Measurements from ENCODE around the gene OPN1SW.
A peak's percentile ranks its signal among the peaks of the same experiment; 100 is the strongest.

The OPN1SW gene

DNA sequence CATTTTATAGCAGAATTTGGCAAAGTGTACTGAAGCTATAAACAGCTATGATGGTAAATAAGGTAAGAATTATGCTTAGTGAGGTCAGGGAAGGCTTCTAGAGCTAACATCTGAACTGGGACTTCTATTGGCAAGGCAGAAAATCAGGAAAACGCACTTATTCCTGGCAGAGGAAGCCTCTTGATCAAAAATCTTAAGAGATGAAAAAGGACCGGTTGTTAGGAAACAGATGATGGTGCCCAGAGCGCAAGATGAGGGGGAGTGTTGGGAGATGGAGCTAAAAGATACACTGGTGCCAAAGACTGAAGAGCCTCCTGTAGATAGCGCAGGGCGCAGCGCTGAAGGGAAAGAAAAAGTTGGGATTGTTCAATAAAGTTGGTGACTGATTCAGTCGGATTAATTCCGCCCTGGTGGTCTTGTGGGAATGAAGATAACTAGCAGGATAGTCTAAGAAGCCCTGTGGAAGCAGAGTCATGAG is 37.0 kb downstream of the OPN1SW start:
- peak overlapping the region; percentile 66 for H3K27ac ChIP-seq
- TF ChIP-seq POLR2AphosphoS5 (IDR thresholded peaks at IDR 0.05; ENCODE audit: borderline replicate concordance, low read depth, low read length) (no peak), EZH2 (IDR thresholded peaks at IDR 0.05) (no peak), FOXP2 (optimal IDR thresholded peaks at IDR 0.05; ENCODE audit: control extremely low read depth, extremely low read length, insufficient read depth) (no peak)
- H3K4me3 ChIP-seq = peak overlapping the region; percentile 96
- peak overlapping the region; percentile 86 for H3K9ac ChIP-seq (ENCODE audit: insufficient read length)
- no peaks in the 10 kb centered on the region for H3K9me3 ChIP-seq (ENCODE audit: low read depth, low read length)
- H3K36me3 ChIP-seq (ENCODE audit: insufficient read depth, low read length) = peaks cover 7% of the 10 kb centered on the region; the same call in 1 of the 2 replicates
- no peak for DNase-seq (ENCODE audit: low read depth, low spot score)

GRCh38 chr7:128737867-128738385 is 37.7 kb downstream of the OPN1SW start:
- Histone ChIP-seq H3K4me3 (no peak overlapping the region; the same call in 1 of the 2 replicates), H3K9me3 (ENCODE audit: low read depth, low read length) (no peaks in the 10 kb centered on the region), H3K27ac (0 out of 2 replicates have a peak overlapping the region, but pooled peaks have one; percentile 66), H3K9ac (ENCODE audit: insufficient read length) (no peak overlapping the region), H3K36me3 (ENCODE audit: insufficient read depth, low read length) (peaks cover under 1% of the 10 kb centered on the region; the same call in 1 of the 2 replicates)
- DNase-seq (ENCODE audit: low read depth, low spot score) = no peak
- TF ChIP-seq EZH2 (IDR thresholded peaks at IDR 0.05) = no peak
- no peak for TF ChIP-seq POLR2AphosphoS5 (IDR thresholded peaks at IDR 0.05; ENCODE audit: borderline replicate concordance, low read depth, low read length)
- TF ChIP-seq FOXP2 (optimal IDR thresholded peaks at IDR 0.05; ENCODE audit: control extremely low read depth, extremely low read length, insufficient read depth) = no peak

DNA sequence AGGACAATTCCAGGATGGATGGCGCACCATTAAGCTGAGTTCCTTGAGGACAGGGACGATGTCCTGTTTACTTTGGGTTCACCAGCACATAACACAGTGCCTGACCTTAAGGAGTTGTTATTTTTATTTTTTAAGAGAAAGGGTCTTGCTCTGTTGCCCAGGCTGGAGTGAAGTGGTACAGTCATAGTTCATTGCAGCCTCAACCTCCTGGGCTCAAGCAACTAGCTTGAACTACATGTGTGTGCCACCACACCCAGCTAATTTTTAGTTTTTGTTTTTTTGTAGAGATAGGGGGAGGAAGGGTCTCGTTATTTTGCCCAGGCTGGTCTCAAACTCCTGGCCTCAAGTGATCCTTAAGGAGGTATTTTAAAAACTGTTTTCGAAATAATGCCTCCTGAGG is 38.2 kb downstream of the OPN1SW start:
- no peak overlapping the region for H3K27ac ChIP-seq
- DNase-seq (ENCODE audit: low read depth, low spot score) = no peak
- TF ChIP-seq FOXP2 (optimal IDR thresholded peaks at IDR 0.05; ENCODE audit: control extremely low read depth, extremely low read length, insufficient read depth) (no peak), EZH2 (IDR thresholded peaks at IDR 0.05) (no peak), POLR2AphosphoS5 (IDR thresholded peaks at IDR 0.05; ENCODE audit: borderline replicate concordance, low read depth, low read length) (no peak)
- no peak overlapping the region for H3K4me3 ChIP-seq
- H3K9me3 ChIP-seq (ENCODE audit: low read depth, low read length) = no peaks in the 10 kb centered on the region
- H3K36me3 ChIP-seq (ENCODE audit: insufficient read depth, low read length) = no peaks in the 10 kb centered on the region
- H3K9ac ChIP-seq (ENCODE audit: insufficient read length) = no peak overlapping the region

- Histone ChIP-seq H3K4me3 (no peak overlapping the region), H3K9ac (ENCODE audit: insufficient read length) (no peak overlapping the region), H3K36me3 (ENCODE audit: insufficient read depth, low read length) (no peaks in the 10 kb centered on the region), H3K27ac (no peak overlapping the region), H3K9me3 (ENCODE audit: low read depth, low read length) (no peaks in the 10 kb centered on the region)
- no peak for DNase-seq (ENCODE audit: low read depth, low spot score)
- TF ChIP-seq POLR2AphosphoS5 (IDR thresholded peaks at IDR 0.05; ENCODE audit: borderline replicate concordance, low read depth, low read length) = no peak
- no peak for TF ChIP-seq EZH2 (IDR thresholded peaks at IDR 0.05)
- TF ChIP-seq FOXP2 (optimal IDR thresholded peaks at IDR 0.05; ENCODE audit: control extremely low read depth, extremely low read length, insufficient read depth) = no peak
Observed at GRCh38 chr7:128735436-128735835, 40.2 kb downstream of the OPN1SW start.

- TF ChIP-seq EZH2 (IDR thresholded peaks at IDR 0.05) (no peak), POLR2AphosphoS5 (IDR thresholded peaks at IDR 0.05; ENCODE audit: borderline replicate concordance, low read depth, low read length) (no peak), FOXP2 (optimal IDR thresholded peaks at IDR 0.05; ENCODE audit: control extremely low read depth, extremely low read length, insufficient read depth) (no peak)
- H3K27ac ChIP-seq = no peak overlapping the region
- H3K4me3 ChIP-seq = no peak overlapping the region
- no peaks in the 10 kb centered on the region for H3K36me3 ChIP-seq (ENCODE audit: insufficient read depth, low read length)
- no peak for DNase-seq (ENCODE audit: low read depth, low spot score)
- no peaks in the 10 kb centered on the region for H3K9me3 ChIP-seq (ENCODE audit: low read depth, low read length)
- H3K9ac ChIP-seq (ENCODE audit: insufficient read length) = no peak overlapping the region
Observed at GRCh38 chr7:128734890-128735289, 40.7 kb downstream of the OPN1SW start.

- TF ChIP-seq EZH2 (IDR thresholded peaks at IDR 0.05) = no peak
- no peak for TF ChIP-seq POLR2AphosphoS5 (IDR thresholded peaks at IDR 0.05; ENCODE audit: borderline replicate concordance, low read depth, low read length)
- Histone ChIP-seq H3K9me3 (ENCODE audit: low read depth, low read length) (no peaks in the 10 kb centered on the region), H3K36me3 (ENCODE audit: insufficient read depth, low read length) (no peaks in the 10 kb centered on the region), H3K27ac (no peak overlapping the region), H3K9ac (ENCODE audit: insufficient read length) (no peak overlapping the region), H3K4me3 (no peak overlapping the region)
- no peak for DNase-seq (ENCODE audit: low read depth, low spot score)
Observed at GRCh38 chr7:128733278-128733645, 42.3 kb downstream of the OPN1SW start.

GRCh38 chr7:128732521-128733277 is 42.9 kb downstream of the OPN1SW start:
- Histone ChIP-seq H3K4me3 (no peak overlapping the region), H3K9me3 (ENCODE audit: low read depth, low read length) (no peaks in the 10 kb centered on the region), H3K27ac (no peak overlapping the region), H3K9ac (ENCODE audit: insufficient read length) (no peak overlapping the region), H3K36me3 (ENCODE audit: insufficient read depth, low read length) (no peaks in the 10 kb centered on the region)
- TF ChIP-seq FOXP2 (optimal IDR thresholded peaks at IDR 0.05; ENCODE audit: control extremely low read depth, extremely low read length, insufficient read depth) (no peak), EZH2 (IDR thresholded peaks at IDR 0.05) (no peak), POLR2AphosphoS5 (IDR thresholded peaks at IDR 0.05; ENCODE audit: borderline replicate concordance, low read depth, low read length) (no peak)
- no peak for DNase-seq (ENCODE audit: low read depth, low spot score)

DNA sequence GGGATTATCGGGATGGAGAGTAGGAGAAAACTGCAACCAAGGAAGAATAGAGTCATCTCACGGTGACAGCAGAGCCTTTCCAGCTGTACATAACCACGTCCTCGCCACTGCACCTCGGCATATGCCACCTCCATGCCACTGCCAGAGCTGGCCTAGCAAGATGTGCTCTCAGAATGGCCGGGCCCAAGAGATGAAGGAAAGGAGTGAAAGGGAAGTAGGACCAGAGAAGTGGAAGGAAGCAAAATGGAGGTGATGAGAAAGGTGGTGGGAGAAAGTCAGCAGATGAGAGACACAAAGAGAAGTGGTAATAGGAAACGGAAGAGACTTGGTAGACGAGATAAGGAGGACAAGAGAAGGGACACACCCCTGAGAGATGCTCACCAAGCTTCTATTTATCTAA is 44.4 kb downstream of the OPN1SW start:
- TF ChIP-seq EZH2 (IDR thresholded peaks at IDR 0.05) = no peak
- no peak for TF ChIP-seq FOXP2 (optimal IDR thresholded peaks at IDR 0.05; ENCODE audit: control extremely low read depth, extremely low read length, insufficient read depth)
- no peak for TF ChIP-seq POLR2AphosphoS5 (IDR thresholded peaks at IDR 0.05; ENCODE audit: borderline replicate concordance, low read depth, low read length)
- Histone ChIP-seq H3K9me3 (ENCODE audit: low read depth, low read length) (no peaks in the 10 kb centered on the region), H3K4me3 (no peak overlapping the region), H3K27ac (no peak overlapping the region), H3K9ac (ENCODE audit: insufficient read length) (no peak overlapping the region), H3K36me3 (ENCODE audit: insufficient read depth, low read length) (no peaks in the 10 kb centered on the region)
- no peak for DNase-seq (ENCODE audit: low read depth, low spot score)
